ENCODE data around the gene ARHGAP24. TPM values are rescaled to one million over a fixed set of nuclear protein-coding genes. Genes with fewer than 3 reads are reported as not detected.

ARHGAP24 gene
- polyA plus RNA-seq, 1 donor, result 53.2 TPM

GRCh38 chr4:85740431-85740861 lies 265.5 kb downstream of the ARHGAP24 start:
- DNase-seq (ENCODE audit: low read depth), result no peak

GRCh38 chr4:85741381-85741780 lies 266.4 kb downstream of the ARHGAP24 start:
- DNase-seq (ENCODE audit: low read depth), result no peak

- no peak for DNase-seq (ENCODE audit: low read depth)
Measured at GRCh38 chr4:85741921-85742591, 267.1 kb downstream of the ARHGAP24 start.

GRCh38 chr4:85744950-85745349 lies 270.0 kb downstream of the ARHGAP24 start:
- no peak for DNase-seq (ENCODE audit: low read depth)

- no peak for DNase-seq (ENCODE audit: low read depth)
Measured at GRCh38 chr4:85745939-85746338, 271.0 kb downstream of the ARHGAP24 start.

- peak; percentile 86 for DNase-seq (ENCODE audit: low read depth)
Measured at GRCh38 chr4:85747882-85748491, 273.0 kb downstream of the ARHGAP24 start.

GRCh38 chr4:85748654-85749053 lies 273.7 kb downstream of the ARHGAP24 start:
- no peak for DNase-seq (ENCODE audit: low read depth)

GRCh38 chr4:85751866-85752265 lies 276.9 kb downstream of the ARHGAP24 start:
- no peak for DNase-seq (ENCODE audit: low read depth)

GRCh38 chr4:85755285-85755684 lies 280.3 kb downstream of the ARHGAP24 start:
- DNase-seq (ENCODE audit: low read depth), result no peak

- no peak for DNase-seq (ENCODE audit: low read depth)
Measured at GRCh38 chr4:85756938-85757337, 282.0 kb downstream of the ARHGAP24 start.

- no peak for DNase-seq (ENCODE audit: low read depth)
Measured at GRCh38 chr4:85759388-85759787, 284.4 kb downstream of the ARHGAP24 start.

- DNase-seq (ENCODE audit: low read depth), result no peak
Measured at GRCh38 chr4:85760511-85760910, 285.6 kb downstream of the ARHGAP24 start.

- DNase-seq (ENCODE audit: low read depth), result peak; percentile 82
Measured at GRCh38 chr4:85761803-85762528, 287.0 kb downstream of the ARHGAP24 start.

- no peak for DNase-seq (ENCODE audit: low read depth)
Measured at GRCh38 chr4:85762529-85762871, 287.6 kb downstream of the ARHGAP24 start.

GRCh38 chr4:85763202-85763601 lies 288.3 kb downstream of the ARHGAP24 start:
- DNase-seq (ENCODE audit: low read depth), result no peak

- no peak for DNase-seq (ENCODE audit: low read depth)
Measured at GRCh38 chr4:85767649-85768048, 292.7 kb downstream of the ARHGAP24 start.

GRCh38 chr4:85769009-85769408 lies 294.1 kb downstream of the ARHGAP24 start:
- no peak for DNase-seq (ENCODE audit: low read depth)

- no peak for DNase-seq (ENCODE audit: low read depth)
Measured at GRCh38 chr4:85772470-85772869, 297.5 kb downstream of the ARHGAP24 start.

GRCh38 chr4:85773372-85773771 lies 298.4 kb downstream of the ARHGAP24 start:
- DNase-seq (ENCODE audit: low read depth), result no peak

- no peak for DNase-seq (ENCODE audit: low read depth)
Measured at GRCh38 chr4:85774000-85774399, 299.1 kb downstream of the ARHGAP24 start.

GRCh38 chr4:85774489-85774888 lies 299.5 kb downstream of the ARHGAP24 start:
- no peak for DNase-seq (ENCODE audit: low read depth)

- DNase-seq (ENCODE audit: low read depth), result no peak
Measured at GRCh38 chr4:85776096-85776495, 301.1 kb downstream of the ARHGAP24 start.

- DNase-seq (ENCODE audit: low read depth), result no peak
Measured at GRCh38 chr4:85776579-85776978, 301.6 kb downstream of the ARHGAP24 start.
